WTC11 (cell line): Measurements from ENCODE around the gene FLT4.

Source experiments
- JUN ChIP-seq: sonication (generic); formaldehyde crosslinking; IDR thresholded peaks from 2 replicates; pipeline ENCODE4 v1.8.0; 2023; ENCODE audit warnings: mild to moderate bottlenecking, missing genetic modification reagents
- ZBTB43 ChIP-seq: sonication (generic); formaldehyde crosslinking; IDR thresholded peaks from 2 replicates; pipeline ENCODE4 v1.8.1; 2023; ENCODE audit warnings: mild to moderate bottlenecking, missing genetic modification reagents

- TF ChIP-seq JUN (CRISPR knock-in tag) (no peak), ZBTB43 (CRISPR knock-in tag) (no peak)
These were observed 46.7 kb upstream of the FLT4 start for GRCh38 chr5:180696116-180696515.
